OCI-LY7 (cell line): ENCODE data around the gene PCDH12. TPM values are rescaled to one million over a fixed set of nuclear protein-coding genes. Genes with fewer than 3 reads are reported as not detected.

Source experiments
- BruUV-seq: library from RNA; stranded (reverse); fragments of 400-500 nt; replicated peaks from 2 replicates; lab custom pipeline; 2021; lab: Mats Ljungman, UMichigan
- CTCF ChIA-PET: fragments of 300-600 bp; sonication (Branson Sonifier 250); formaldehyde crosslinking; loops from one replicate; lab custom pipeline; 2022; ENCODE audit warnings: antibody characterized with exemption; ENCODE audit not compliant: unreplicated experiment; lab: Charles Lee
- POLR2A ChIA-PET: fragments of 300-600 bp; sonication (Branson Sonifier 250); formaldehyde crosslinking; loops from one replicate; lab custom pipeline; 2022; ENCODE audit warnings: antibody characterized with exemption; lab: Charles Lee
- DNase-seq: peaks from one replicate; pipeline ENCODE4 v3.0.0-alpha.2; 2015; ENCODE audit warnings: low spot score
- H2AFZ ChIP-seq: fragments of 200-600 bp; sonication (generic), shearing (Covaris generic); 2 replicates; pipeline ENCODE4 v1.6.1; 2014; ENCODE audit warnings: mild to moderate bottlenecking, antibody characterized with exemption, low read length, moderate library complexity
- H3K27ac ChIP-seq: fragments of 200-600 bp; sonication (generic); 2 replicates; pipeline ENCODE4 v1.5.1; 2014; ENCODE audit warnings: mixed run types, low read depth, mild to moderate bottlenecking, moderate library complexity, low read length, inconsistent platforms; ENCODE audit not compliant: poor library complexity, severe bottlenecking
- H3K36me3 ChIP-seq: fragments of 200-600 bp; sonication (generic); 2 replicates; pipeline ENCODE4 v1.6.1; 2014; ENCODE audit warnings: mild to moderate bottlenecking, antibody characterized with exemption, low read length, moderate library complexity, mixed read lengths; ENCODE audit not compliant: insufficient read depth
- H3K4me1 ChIP-seq: fragments of 200-600 bp; sonication (generic); 2 replicates; pipeline ENCODE4 v1.5.1; 2014; ENCODE audit warnings: mild to moderate bottlenecking, low read length; ENCODE audit not compliant: insufficient read depth, poor library complexity, severe bottlenecking
- H3K4me2 ChIP-seq: fragments of 200-600 bp; sonication (generic); 2 replicates; pipeline ENCODE4 v1.6.1; 2014; ENCODE audit warnings: mild to moderate bottlenecking, low read length
- H3K4me3 ChIP-seq: fragments of 200-600 bp; sonication (generic); 2 replicates; pipeline ENCODE4 v1.5.1; 2014; ENCODE audit warnings: mild to moderate bottlenecking, low read depth, low read length; ENCODE audit not compliant: poor library complexity, severe bottlenecking
- H3K79me2 ChIP-seq: fragments of 200-600 bp; sonication (generic); 2 replicates; pipeline ENCODE4 v1.6.1; 2016; ENCODE audit warnings: low read depth, mild to moderate bottlenecking, low read length, moderate library complexity, mixed read lengths; ENCODE audit not compliant: insufficient read depth
- H3K9me2 ChIP-seq: fragments of 200-600 bp; sonication (generic); 2 replicates; pipeline ENCODE4 v1.6.1; 2016; ENCODE audit warnings: mild to moderate bottlenecking, low read length, mixed read lengths; ENCODE audit not compliant: insufficient read depth
- H3K9me3 ChIP-seq: fragments of 200-600 bp; sonication (generic); 2 replicates; pipeline ENCODE4 v1.6.1; 2014; ENCODE audit warnings: mild to moderate bottlenecking, mixed run types, low read length, mixed read lengths
- H4K20me1 ChIP-seq: fragments of 200-600 bp; sonication (generic); 2 replicates; pipeline ENCODE4 v1.6.1; 2014; ENCODE audit warnings: mild to moderate bottlenecking, antibody characterized with exemption, low read length, moderate library complexity, mixed read lengths; ENCODE audit not compliant: insufficient read depth
- CTCF ChIP-seq: fragments of 200-600 bp; sonication (generic); conservative IDR thresholded peaks from 2 replicates; pipeline ENCODE4 v1.5.1; 2014; ENCODE audit warnings: mild to moderate bottlenecking, antibody characterized with exemption, low read length, moderate library complexity, mixed read lengths
- EZH2phosphoT487 ChIP-seq: fragments of 200-600 bp; sonication (generic); IDR thresholded peaks from 2 replicates; pipeline ENCODE4 v1.6.1; 2018; ENCODE audit warnings: low read depth, borderline replicate concordance, mild to moderate bottlenecking, mixed run types, antibody characterized with exemption, low read length, moderate library complexity, mixed read lengths
- intact Hi-C: fragments of 100-400 bp; cut with micrococcal nuclease; formaldehyde crosslinking; loops from one replicate; pipeline ENCODE4 v1.10.0; 2022; ENCODE audit not compliant: unreplicated experiment
- total RNA-seq, 2 experiments: library from RNA; depleted of rRNA in 1 of 2; stranded (reverse); fragments of >200 nt in 1 of 2; shearing (Covaris generic) in 1 of 2; gene quantifications; 2 replicates each; pipeline ENCODE4 v1.2.3, GENCODE V29; 2014 to 2022

The PCDH12 gene
- total RNA-seq, 2 experiments from 2014 or later, result 0.03 TPM; not detected in 1

DNA sequence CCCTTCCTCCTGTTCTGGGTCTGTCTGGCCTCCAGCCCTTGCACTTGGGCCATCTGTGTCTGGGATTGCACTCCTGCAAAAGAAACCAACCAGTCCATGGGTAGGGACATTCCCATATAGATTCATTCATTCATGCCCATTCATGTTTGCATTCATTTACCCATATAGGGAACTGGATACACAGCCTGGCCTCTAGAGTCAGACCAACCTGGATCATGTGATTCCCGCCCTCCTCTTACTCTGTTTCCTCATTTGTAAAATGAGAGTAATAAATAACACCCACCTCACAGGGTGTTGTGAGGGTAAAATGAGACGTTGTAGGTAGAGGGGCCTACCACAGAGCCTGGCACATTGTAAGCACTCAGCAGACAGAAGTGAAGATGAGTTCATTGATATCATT is 8.5 kb downstream of the PCDH12 start:
- Histone ChIP-seq H3K9me3 (no peaks in the 10 kb centered on the region), H2AFZ (no peak overlapping the region), H3K4me2 (no peak overlapping the region), H3K27ac (no peak overlapping the region), H3K4me3 (no peak overlapping the region), H3K4me1 (peaks cover 13% of the 10 kb centered on the region), H3K36me3 (no peaks in the 10 kb centered on the region), H3K79me2 (no peaks in the 10 kb centered on the region), H3K9me2 (no peaks in the 10 kb centered on the region), H4K20me1 (no peaks in the 10 kb centered on the region)
- intact Hi-C loops, result no loop called here
- BruUV-seq, result no TSS peak
- CTCF ChIA-PET, result no interaction called here
- no peak for DNase-seq
- POLR2A ChIA-PET, result interaction anchor here (0.7 kb wide), 1 partner anchor 19 kb away, joined by 3 read pairs; no protein-coding TSS in a partner anchor
- no peak for TF ChIP-seq CTCF
- no peak for TF ChIP-seq EZH2phosphoT487

DNA sequence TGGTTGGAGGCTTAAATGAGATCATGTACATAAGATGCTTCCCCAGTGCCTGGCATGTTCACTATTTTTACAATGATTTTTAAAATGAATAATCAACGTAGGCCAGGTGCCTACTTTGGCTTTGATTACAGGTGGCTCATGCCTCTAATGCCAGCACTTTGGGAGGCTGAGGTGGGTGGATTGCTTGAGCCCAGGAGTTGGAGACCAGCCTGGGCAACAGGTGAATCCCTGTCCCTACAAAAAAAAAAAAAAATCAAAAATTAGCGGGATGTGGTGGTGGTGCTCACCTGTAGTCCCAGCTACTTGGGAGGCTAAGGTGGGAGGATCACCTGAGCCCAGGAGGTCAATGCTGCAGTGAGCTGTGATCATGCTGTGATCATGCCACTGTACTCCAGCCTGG is 9.2 kb downstream of the PCDH12 start:
- intact Hi-C loops, result no loop called here
- TF ChIP-seq CTCF, result no peak
- no peak for TF ChIP-seq EZH2phosphoT487
- Histone ChIP-seq H3K27ac (no peak overlapping the region), H2AFZ (no peak overlapping the region), H4K20me1 (no peaks in the 10 kb centered on the region), H3K36me3 (no peaks in the 10 kb centered on the region), H3K9me3 (no peaks in the 10 kb centered on the region), H3K4me1 (peaks cover 6% of the 10 kb centered on the region), H3K9me2 (no peaks in the 10 kb centered on the region), H3K4me2 (no peak overlapping the region), H3K79me2 (no peaks in the 10 kb centered on the region), H3K4me3 (no peak overlapping the region)
- no peak for DNase-seq
- ChIA-PET POLR2A (interaction anchor here (0.7 to 1.9 kb wide), 2 partner anchors 20 to 25 kb away, joined by 3 to 7 read pairs; partner anchors contain the start of gene DELE1), CTCF (no interaction called here)
- no TSS peak for BruUV-seq

- no peaks in the 10 kb centered on the region for H3K79me2 ChIP-seq
- no peaks in the 10 kb centered on the region for H3K9me3 ChIP-seq
- H3K9me2 ChIP-seq, result no peaks in the 10 kb centered on the region
- intact Hi-C loops, result no loop called here
- POLR2A ChIA-PET, result interaction anchor here (1.1 to 1.9 kb wide), 2 partner anchors 22 to 24 kb away, joined by 4 to 7 read pairs; partner anchors contain the start of genes DELE1 and RNF14
- H3K4me2 ChIP-seq, result no peak overlapping the region
- H3K27ac ChIP-seq, result no peak overlapping the region
- no peaks in the 10 kb centered on the region for H3K4me1 ChIP-seq
- DNase-seq, result no peak
- H4K20me1 ChIP-seq, result no peaks in the 10 kb centered on the region
- no peak overlapping the region for H3K4me3 ChIP-seq
- no peak overlapping the region for H2AFZ ChIP-seq
- CTCF ChIA-PET, result no interaction called here
- no peaks in the 10 kb centered on the region for H3K36me3 ChIP-seq
- BruUV-seq, result no TSS peak
- TF ChIP-seq CTCF (no peak), EZH2phosphoT487 (no peak)
Measured at GRCh38 chr5:141947316-141947715, 10.7 kb downstream of the PCDH12 start.
